HG02852 (cell line): Measurements from ENCODE around the gene PRAMEF15.
"Not testable (repeated sequence)": the region's sequence is repeated elsewhere in the genome, so short reads cannot be mapped to it uniquely, and the experiment has no call there.

ENCODE experiments used
- ATAC-seq: cut with Tn5 transposase; IDR thresholded peaks from one replicate; pipeline ENCODE4 v1.9.1; 2021; ENCODE audit warnings: mild to moderate bottlenecking, moderate library complexity; ENCODE audit not compliant: unreplicated experiment

Gene PRAMEF15

GRCh38 chr1:13315281-13315680 lies at the start of gene PRAMEF15:
TSS of gene PRAMEF15 (plus strand) at chr1:13315581. CDS start at chr1:13318408, 2,827 bp downstream.
- not testable (repeated sequence) for ATAC-seq

- ATAC-seq: not testable (repeated sequence)
These were observed 38.4 kb upstream of the PRAMEF15 start for GRCh38 chr1:13277016-13277415.

GRCh38 chr1:13279617-13280016 lies 35.8 kb upstream of the PRAMEF15 start:
- ATAC-seq: not testable (repeated sequence)

DNA sequence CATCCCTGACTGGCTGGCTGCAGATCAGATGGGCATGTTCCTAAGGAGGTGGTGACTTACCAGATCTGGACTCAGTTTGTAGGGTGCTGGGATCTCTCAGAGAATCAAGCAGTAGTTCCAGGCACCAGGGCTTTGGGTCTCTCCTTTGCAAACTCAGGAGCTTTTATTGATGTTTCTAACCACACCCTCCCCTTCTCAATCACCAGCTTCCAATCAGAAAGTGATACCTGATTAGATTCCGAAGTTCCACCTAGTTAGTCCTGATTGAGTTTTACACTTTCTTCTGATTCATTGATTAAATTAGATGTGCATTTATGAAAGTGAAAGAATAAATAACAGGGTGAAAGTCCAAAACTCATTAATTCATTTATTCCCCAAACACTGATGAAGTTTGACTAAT lies 30.3 kb upstream of the PRAMEF15 start, which contains the start of gene PRAMEF8:
Gene PRAMEF8 (minus strand): TSS at position 101 of the 400 bp plus-strand sequence. CDS start 1,046 bp downstream, outside the sequence.
- not testable (repeated sequence) for ATAC-seq

- not testable (repeated sequence) for ATAC-seq
These were observed 26.4 kb upstream of the PRAMEF15 start for GRCh38 chr1:13289030-13289429.

DNA sequence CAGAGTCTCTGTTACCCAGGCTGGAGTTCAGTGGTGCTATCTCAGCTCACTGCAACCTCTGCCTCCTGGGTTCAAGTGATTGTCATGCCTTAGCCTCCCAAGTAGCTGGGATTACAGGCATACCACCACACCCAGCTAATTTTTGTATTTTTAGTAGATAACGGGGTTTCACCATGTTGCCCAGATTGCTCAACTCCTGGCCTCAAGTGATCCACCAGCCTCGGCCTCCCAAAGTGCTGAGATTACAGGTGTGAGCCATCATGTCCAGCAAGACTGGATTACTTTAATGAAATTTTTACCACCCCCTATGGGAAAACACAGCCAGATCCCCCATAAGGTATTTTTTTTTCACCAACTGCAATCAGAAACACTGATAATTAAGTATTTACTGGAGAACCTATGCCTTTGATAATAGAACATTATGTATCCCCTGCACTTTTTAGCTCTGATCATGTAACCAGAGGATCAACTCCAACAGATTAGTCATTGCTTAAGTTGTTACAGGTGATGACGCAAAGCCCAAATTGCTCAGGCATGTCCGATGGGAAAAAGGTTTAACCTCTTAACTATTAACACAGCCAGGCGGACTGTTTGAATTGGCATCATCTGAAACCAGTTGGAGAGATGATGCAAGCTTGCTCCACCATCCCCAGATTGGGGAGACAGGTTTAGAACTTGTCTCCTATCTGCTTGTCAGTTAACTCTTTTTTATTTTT lies 18.0 kb upstream of the PRAMEF15 start:
- ATAC-seq: not testable (repeated sequence)

GRCh38 chr1:13298699-13299098 lies 16.7 kb upstream of the PRAMEF15 start:
- not testable (repeated sequence) for ATAC-seq

DNA sequence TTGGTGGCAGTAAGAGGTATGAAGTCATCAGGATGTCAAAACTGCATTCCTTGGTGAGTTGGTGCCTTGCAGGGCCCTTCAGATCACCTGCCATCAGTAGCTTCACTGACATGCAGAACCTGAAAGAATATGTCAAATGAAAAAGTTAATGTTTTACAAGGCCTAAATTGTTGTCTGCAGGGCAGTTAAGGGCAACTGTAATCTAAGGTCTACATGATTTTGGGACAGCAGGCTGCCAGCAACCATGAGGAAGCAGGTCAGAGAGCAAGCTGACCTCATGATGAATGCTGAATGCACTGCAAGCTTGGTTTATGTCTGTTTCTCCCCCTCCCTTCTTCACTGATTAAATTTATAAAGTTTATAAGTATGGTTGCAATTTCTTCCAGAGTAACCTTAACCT lies 13.2 kb upstream of the PRAMEF15 start:
- ATAC-seq: not testable (repeated sequence)

- ATAC-seq: not testable (repeated sequence)
These were observed 12.1 kb upstream of the PRAMEF15 start, which contains the start of gene PRAMEF33 for GRCh38 chr1:13303239-13303638. TSS of gene PRAMEF33 (plus strand) at chr1:13303539. CDS start at chr1:13305955, 2,416 bp downstream.

DNA sequence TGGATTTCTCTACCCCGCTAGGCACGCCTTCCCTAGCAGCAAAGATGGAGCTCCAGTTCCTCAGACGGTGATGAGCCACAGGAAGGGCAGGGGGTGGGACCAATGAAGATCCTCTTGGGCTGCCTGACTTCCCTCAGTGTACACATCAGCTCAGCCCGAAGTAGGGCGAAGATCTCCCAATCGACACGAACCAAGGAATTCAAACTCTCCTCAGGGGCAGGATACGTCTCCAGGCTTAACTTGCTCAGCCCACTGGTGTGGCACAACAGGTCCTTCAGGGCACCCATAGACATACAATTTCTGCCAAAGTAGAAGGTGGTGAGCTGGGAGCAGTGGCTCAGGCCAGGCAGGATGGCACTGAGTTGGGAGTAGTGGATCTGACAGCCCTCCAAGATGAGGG lies 27.1 kb downstream of the PRAMEF15 start:
- not testable (repeated sequence) for ATAC-seq

DNA sequence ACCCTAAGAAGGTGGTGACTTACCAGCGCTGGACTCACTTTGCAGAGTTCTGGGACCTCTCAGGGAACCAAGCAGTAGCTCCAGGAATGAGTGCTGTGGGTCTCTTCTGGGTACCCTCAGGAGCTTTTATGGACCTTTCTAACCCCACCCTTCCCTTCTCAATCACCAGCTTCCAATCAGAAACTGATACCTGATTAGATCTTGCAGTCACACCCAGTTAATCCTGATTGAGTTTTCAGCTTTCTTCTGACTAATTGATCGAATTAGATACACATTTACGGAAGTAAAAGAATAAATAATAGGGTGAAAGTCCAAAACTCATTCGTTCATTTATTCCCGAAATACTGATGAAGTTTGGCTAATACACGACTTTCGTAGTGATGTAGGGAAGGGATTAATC lies 31.7 kb downstream of the PRAMEF15 start, which contains the start of gene PRAMEF14:
Gene PRAMEF14 (minus strand): TSS at position 101 of the 400 bp plus-strand sequence. CDS start 1,820 bp downstream, outside the sequence.
- ATAC-seq: not testable (repeated sequence)

- not testable (repeated sequence) for ATAC-seq
These were observed 38.1 kb downstream of the PRAMEF15 start for GRCh38 chr1:13353476-13353875.

- not testable (repeated sequence) for ATAC-seq
These were observed 39.1 kb downstream of the PRAMEF15 start for GRCh38 chr1:13354475-13354874.

GRCh38 chr1:13356774-13357173 lies 41.4 kb downstream of the PRAMEF15 start:
- ATAC-seq: not testable (repeated sequence)

DNA sequence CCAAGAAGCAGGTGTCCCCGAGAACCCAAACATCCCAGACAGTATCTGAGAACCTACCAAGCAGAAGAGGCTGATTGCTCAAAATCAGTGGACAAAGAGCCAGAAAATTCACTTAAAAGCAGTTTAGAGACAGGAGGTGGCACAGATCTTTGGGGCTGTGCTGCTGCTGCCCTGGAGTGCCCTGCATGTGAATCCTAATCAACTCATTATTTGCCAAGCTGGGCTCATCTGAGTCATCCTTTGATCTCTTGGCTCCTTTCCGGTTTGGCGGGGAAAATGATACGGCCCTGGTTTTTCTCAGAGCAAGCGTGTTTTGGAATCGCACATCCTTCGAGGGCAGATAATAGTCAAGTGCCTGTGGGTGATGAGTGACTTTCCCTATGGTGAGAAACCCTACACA lies 47.0 kb downstream of the PRAMEF15 start:
- not testable (repeated sequence) for ATAC-seq

DNA sequence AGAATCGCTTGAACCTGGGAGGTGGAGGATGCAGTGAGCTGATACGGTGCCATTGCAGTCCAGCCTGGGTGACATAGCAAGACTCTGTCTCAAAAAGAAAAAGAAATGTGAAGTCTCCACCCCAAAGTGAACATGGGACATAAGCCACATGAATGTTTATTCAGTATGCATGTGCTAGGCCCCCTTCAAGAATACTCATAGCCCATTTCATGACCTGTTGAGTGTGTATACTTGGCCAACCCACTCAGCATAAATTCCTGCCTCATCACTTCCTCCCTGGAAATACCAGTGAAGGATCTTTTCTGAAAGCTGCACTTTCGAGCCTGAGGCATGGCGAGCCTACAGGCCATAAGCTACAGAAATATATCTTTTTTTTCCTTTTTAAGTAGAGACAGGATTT lies 49.5 kb downstream of the PRAMEF15 start:
- ATAC-seq: not testable (repeated sequence)

DNA sequence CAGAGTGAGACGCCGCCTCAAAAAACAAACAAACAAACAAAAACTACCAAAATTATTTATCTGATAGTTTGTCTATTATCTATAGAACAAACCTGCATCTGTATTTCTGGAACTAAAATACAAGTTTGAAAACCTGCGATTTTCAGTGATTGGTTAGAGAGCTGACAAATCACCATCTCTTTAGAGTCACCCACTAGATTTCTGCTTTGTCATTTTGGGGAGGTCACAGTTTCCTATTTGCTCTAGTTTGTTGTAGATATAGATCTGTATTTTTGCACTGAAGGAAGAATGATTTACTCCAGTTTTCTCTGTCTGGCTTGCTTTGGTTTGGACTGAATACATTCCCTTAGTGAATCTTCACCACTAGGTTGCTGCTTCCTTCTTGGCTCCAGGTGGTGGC lies 51.2 kb downstream of the PRAMEF15 start:
- not testable (repeated sequence) for ATAC-seq

- not testable (repeated sequence) for ATAC-seq
These were observed 53.2 kb downstream of the PRAMEF15 start for GRCh38 chr1:13368544-13368943.
